ENCODE results near the gene CARMIL1.

The CARMIL1 gene

DNA sequence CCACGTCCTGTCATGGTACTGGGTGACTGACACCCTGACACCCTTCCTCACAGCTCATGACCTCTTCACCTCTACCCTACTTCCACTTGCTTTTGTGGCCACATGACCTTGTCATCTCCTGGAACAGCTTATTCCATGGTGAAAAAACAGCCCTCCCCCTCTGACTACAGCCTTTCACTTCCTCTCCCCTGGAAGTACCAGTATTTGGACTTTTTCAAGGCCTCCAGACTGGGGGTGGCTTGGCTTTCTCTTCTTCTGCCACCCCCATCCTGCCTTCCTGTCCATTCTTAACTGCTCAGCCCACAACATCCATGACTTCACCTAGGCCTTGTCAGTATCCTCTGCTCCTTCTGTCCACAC is 168.4 kb downstream of the CARMIL1 start:
- TF ChIP-seq, protein P1, sequence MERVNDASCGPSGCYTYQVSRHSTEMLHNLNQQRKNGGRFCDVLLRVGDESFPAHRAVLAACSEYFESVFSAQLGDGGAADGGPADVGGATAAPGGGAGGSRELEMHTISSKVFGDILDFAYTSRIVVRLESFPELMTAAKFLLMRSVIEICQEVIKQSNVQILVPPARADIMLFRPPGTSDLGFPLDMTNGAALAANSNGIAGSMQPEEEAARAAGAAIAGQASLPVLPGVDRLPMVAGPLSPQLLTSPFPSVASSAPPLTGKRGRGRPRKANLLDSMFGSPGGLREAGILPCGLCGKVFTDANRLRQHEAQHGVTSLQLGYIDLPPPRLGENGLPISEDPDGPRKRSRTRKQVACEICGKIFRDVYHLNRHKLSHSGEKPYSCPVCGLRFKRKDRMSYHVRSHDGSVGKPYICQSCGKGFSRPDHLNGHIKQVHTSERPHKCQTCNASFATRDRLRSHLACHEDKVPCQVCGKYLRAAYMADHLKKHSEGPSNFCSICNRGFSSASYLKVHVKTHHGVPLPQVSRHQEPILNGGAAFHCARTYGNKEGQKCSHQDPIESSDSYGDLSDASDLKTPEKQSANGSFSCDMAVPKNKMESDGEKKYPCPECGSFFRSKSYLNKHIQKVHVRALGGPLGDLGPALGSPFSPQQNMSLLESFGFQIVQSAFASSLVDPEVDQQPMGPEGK (CRISPR knock-in tag; IDR thresholded peaks at IDR 0.05; ENCODE audit: borderline replicate concordance): no peak
- TF ChIP-seq ARNTL (CRISPR knock-in tag; IDR thresholded peaks at IDR 0.05; ENCODE audit: borderline replicate concordance, low read depth): no peak
- ATAC-seq: no peak

DNA sequence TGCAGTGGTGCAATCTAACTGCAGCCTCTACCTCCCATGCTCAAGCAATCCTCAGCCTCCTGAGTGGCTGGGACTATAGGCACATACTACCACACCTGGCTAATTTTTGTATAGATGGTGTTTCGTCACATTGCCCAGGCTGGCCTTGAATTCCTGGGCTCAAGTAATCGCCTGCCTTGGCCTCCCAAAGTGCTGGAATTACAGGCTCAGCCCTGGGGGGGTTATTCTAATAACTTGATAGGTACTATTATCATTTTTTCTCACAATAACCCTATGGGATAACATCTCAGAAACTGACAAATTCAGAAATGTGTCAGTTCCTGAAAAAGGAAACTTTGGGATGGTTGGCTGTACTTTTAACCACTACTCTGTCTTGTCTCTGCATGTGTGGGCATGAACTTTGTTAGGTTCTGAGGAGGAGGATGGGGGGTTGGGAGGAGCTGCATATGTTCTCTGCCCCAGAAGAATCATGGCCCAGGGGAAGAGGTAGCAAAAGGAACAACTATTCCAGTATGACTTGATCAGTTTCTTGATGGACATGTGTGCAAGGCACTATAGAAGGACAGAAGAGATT is 169.9 kb downstream of the CARMIL1 start:
- ATAC-seq: no peak
- TF ChIP-seq ZFP30 (CRISPR knock-in tag; IDR thresholded peaks at IDR 0.05) (no peak), BACH2 (CRISPR knock-in tag; IDR thresholded peaks at IDR 0.05; ENCODE audit: borderline replicate concordance) (no peak), ARNTL (CRISPR knock-in tag; IDR thresholded peaks at IDR 0.05; ENCODE audit: borderline replicate concordance, low read depth) (no peak), SNAI2 (CRISPR knock-in tag; IDR thresholded peaks at IDR 0.05) (no peak), TCF4 (CRISPR knock-in tag; IDR thresholded peaks at IDR 0.05; ENCODE audit: borderline replicate concordance) (no peak), ESRRG (CRISPR knock-in tag; IDR thresholded peaks at IDR 0.05) (no peak), OSR1 (CRISPR knock-in tag; IDR thresholded peaks at IDR 0.05) (no peak), GLIS3 (CRISPR knock-in tag; IDR thresholded peaks at IDR 0.05) (no peak), ISL1 (CRISPR knock-in tag; IDR thresholded peaks at IDR 0.05) (no peak), PPARA (CRISPR knock-in tag; IDR thresholded peaks at IDR 0.05; ENCODE audit: borderline replicate concordance) (no peak), ZNF70 (CRISPR knock-in tag; IDR thresholded peaks at IDR 0.05) (no peak), ZNF565 (CRISPR knock-in tag; conservative IDR thresholded peaks at IDR 0.05; ENCODE audit: low read depth) (no peak), RARB (CRISPR knock-in tag; IDR thresholded peaks at IDR 0.05) (no peak), ZC3H10 (CRISPR knock-in tag; IDR thresholded peaks at IDR 0.05) (no peak), ZFP3 (CRISPR knock-in tag; IDR thresholded peaks at IDR 0.05) (no peak)
- TF ChIP-seq, protein P1 (CRISPR knock-in tag; IDR thresholded peaks at IDR 0.05; ENCODE audit: borderline replicate concordance): no peak
- TF ChIP-seq, protein P2, sequence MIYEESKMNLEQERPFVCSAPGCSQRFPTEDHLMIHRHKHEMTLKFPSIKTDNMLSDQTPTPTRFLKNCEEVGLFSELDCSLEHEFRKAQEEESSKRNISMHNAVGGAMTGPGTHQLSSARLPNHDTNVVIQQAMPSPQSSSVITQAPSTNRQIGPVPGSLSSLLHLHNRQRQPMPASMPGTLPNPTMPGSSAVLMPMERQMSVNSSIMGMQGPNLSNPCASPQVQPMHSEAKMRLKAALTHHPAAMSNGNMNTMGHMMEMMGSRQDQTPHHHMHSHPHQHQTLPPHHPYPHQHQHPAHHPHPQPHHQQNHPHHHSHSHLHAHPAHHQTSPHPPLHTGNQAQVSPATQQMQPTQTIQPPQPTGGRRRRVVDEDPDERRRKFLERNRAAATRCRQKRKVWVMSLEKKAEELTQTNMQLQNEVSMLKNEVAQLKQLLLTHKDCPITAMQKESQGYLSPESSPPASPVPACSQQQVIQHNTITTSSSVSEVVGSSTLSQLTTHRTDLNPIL (CRISPR knock-in tag; IDR thresholded peaks at IDR 0.05; ENCODE audit: low read depth): no peak
- TF ChIP-seq, protein P3, sequence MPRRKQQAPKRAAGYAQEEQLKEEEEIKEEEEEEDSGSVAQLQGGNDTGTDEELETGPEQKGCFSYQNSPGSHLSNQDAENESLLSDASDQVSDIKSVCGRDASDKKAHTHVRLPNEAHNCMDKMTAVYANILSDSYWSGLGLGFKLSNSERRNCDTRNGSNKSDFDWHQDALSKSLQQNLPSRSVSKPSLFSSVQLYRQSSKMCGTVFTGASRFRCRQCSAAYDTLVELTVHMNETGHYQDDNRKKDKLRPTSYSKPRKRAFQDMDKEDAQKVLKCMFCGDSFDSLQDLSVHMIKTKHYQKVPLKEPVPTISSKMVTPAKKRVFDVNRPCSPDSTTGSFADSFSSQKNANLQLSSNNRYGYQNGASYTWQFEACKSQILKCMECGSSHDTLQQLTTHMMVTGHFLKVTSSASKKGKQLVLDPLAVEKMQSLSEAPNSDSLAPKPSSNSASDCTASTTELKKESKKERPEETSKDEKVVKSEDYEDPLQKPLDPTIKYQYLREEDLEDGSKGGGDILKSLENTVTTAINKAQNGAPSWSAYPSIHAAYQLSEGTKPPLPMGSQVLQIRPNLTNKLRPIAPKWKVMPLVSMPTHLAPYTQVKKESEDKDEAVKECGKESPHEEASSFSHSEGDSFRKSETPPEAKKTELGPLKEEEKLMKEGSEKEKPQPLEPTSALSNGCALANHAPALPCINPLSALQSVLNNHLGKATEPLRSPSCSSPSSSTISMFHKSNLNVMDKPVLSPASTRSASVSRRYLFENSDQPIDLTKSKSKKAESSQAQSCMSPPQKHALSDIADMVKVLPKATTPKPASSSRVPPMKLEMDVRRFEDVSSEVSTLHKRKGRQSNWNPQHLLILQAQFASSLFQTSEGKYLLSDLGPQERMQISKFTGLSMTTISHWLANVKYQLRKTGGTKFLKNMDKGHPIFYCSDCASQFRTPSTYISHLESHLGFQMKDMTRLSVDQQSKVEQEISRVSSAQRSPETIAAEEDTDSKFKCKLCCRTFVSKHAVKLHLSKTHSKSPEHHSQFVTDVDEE (CRISPR knock-in tag; IDR thresholded peaks at IDR 0.05): no peak
- TF ChIP-seq, protein P4, sequence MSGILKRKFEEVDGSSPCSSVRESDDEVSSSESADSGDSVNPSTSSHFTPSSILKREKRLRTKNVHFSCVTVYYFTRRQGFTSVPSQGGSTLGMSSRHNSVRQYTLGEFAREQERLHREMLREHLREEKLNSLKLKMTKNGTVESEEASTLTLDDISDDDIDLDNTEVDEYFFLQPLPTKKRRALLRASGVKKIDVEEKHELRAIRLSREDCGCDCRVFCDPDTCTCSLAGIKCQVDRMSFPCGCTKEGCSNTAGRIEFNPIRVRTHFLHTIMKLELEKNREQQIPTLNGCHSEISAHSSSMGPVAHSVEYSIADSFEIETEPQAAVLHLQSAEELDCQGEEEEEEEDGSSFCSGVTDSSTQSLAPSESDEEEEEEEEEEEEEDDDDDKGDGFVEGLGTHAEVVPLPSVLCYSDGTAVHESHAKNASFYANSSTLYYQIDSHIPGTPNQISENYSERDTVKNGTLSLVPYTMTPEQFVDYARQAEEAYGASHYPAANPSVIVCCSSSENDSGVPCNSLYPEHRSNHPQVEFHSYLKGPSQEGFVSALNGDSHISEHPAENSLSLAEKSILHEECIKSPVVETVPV (CRISPR knock-in tag; IDR thresholded peaks at IDR 0.05): no peak

DNA sequence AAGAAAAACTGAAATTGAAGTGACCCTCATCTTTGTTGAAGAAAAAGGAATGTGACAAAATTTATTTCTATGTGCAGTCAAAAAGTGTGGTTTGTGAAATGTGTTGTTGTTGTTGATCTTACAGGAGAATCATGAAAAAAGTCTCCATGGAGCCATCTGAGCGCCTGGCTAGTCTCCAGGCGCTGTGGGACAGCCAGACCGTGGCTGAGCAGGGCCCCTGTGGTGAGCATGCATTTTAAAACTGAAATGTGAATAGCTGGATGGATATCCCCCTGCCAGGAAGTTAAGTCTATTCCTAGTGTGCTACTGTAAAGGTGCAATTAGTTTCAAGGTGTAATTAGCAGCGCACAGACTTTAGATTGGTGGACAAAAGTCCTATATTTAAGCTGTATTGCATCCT is 170.6 kb downstream of the CARMIL1 start:
- ATAC-seq: no peak
- no peak for TF ChIP-seq ZC3H10 (CRISPR knock-in tag; IDR thresholded peaks at IDR 0.05)
- TF ChIP-seq RARB (CRISPR knock-in tag; IDR thresholded peaks at IDR 0.05): no peak
- TF ChIP-seq ZFP3 (CRISPR knock-in tag; IDR thresholded peaks at IDR 0.05): no peak
- TF ChIP-seq ISL1 (CRISPR knock-in tag; IDR thresholded peaks at IDR 0.05): no peak
- no peak for TF ChIP-seq GLIS3 (CRISPR knock-in tag; IDR thresholded peaks at IDR 0.05)
- TF ChIP-seq, protein P4 (CRISPR knock-in tag; IDR thresholded peaks at IDR 0.05): no peak
- no peak for TF ChIP-seq TOX (CRISPR knock-in tag; IDR thresholded peaks at IDR 0.05; ENCODE audit: borderline replicate concordance)
- TF ChIP-seq, protein P3 (CRISPR knock-in tag; IDR thresholded peaks at IDR 0.05): no peak
- TF ChIP-seq ZFP30 (CRISPR knock-in tag; IDR thresholded peaks at IDR 0.05): no peak
- TF ChIP-seq, protein P1 (CRISPR knock-in tag; IDR thresholded peaks at IDR 0.05; ENCODE audit: borderline replicate concordance): no peak
